AG04450 (cell line): ENCODE measurements around the gene GTF2H4. TPM values are rescaled to one million over a fixed set of nuclear protein-coding genes. Genes with fewer than 3 reads are reported as not detected.

Source experiments
- CTCF ChIA-PET: fragments of 300-600, 350-600 bp; formaldehyde crosslinking; extraction: SDS; loops from one replicate; lab custom pipeline; 2022; ENCODE audit warnings: antibody characterized with exemption, inconsistent platforms; lab: Charles Lee
- POLR2A ChIA-PET: fragments of 350-600 bp; formaldehyde crosslinking; extraction: SDS; loops from one replicate; lab custom pipeline; 2021; ENCODE audit warnings: antibody characterized with exemption, inconsistent platforms; lab: Yijun Ruan, JAX
- DNase-seq: peaks from one replicate; pipeline ENCODE4 v3.0.0-alpha.2; 2011; ENCODE audit warnings: low read depth, low spot score
- H3K27ac ChIP-seq: one replicate; pipeline ENCODE4 v1.5.1; 2012; ENCODE audit warnings: low read depth, low read length, control low read depth
- H3K27me3 ChIP-seq: one replicate; pipeline ENCODE4 v1.6.0; 2012; ENCODE audit warnings: low read length; ENCODE audit not compliant: control insufficient read depth, insufficient read depth
- H3K4me3 ChIP-seq: 2 replicates; pipeline ENCODE4 v1.5.1; 2011; ENCODE audit warnings: mild to moderate bottlenecking, low read depth, low read length, control low read depth
- H3K9me3 ChIP-seq: 2 replicates; pipeline ENCODE4 v1.5.1; 2012; ENCODE audit warnings: low read length; ENCODE audit not compliant: control insufficient read depth, insufficient read depth
- CTCF ChIP-seq: IDR thresholded peaks from 2 replicates; pipeline ENCODE4 v1.5.1; 2011; ENCODE audit warnings: low read depth, low read length, control low read depth, inconsistent platforms
- polyA plus RNA-seq: library from polyadenylated mRNA; depleted of rRNA; stranded (reverse); fragments of >200 nt; gene quantifications from 2 replicates; pipeline ENCODE4 v1.2.3, GENCODE V29; 2011

The GTF2H4 gene
- polyA plus RNA-seq, 1 experiment, result 31.9 TPM

GRCh38 chr6:30955367-30956042 is 47.5 kb downstream of the GTF2H4 start:
- ChIA-PET POLR2A (interaction anchor here (0.6 kb wide), 1 partner anchor 37 kb away, joined by 3 read pairs; no protein-coding TSS in a partner anchor), CTCF (interaction anchor here (0.8 to 1.6 kb wide), 5 partner anchors 13 to 132 kb away, joined by 3 to 6 read pairs (median 4); no protein-coding TSS in a partner anchor)
- Histone ChIP-seq H3K4me3 (peak overlapping the region; percentile 43), H3K27me3 (peaks cover 43% of the 10 kb centered on the region), H3K27ac (no peak overlapping the region), H3K9me3 (no peaks in the 10 kb centered on the region)
- no peak for DNase-seq
- TF ChIP-seq CTCF, result no peak

- no peak for TF ChIP-seq CTCF
- ChIA-PET CTCF (interaction anchor here (1.2 kb wide), 2 partner anchors 15 to 130 kb away, joined by 4 to 5 read pairs; no protein-coding TSS in a partner anchor), POLR2A (no interaction called here)
- DNase-seq, result no peak
- Histone ChIP-seq H3K27ac (no peak overlapping the region), H3K27me3 (peaks cover 33% of the 10 kb centered on the region), H3K4me3 (no peak overlapping the region), H3K9me3 (no peaks in the 10 kb centered on the region)
These were observed 49.7 kb downstream of the GTF2H4 start for GRCh38 chr6:30957716-30958115.

GRCh38 chr6:30960907-30961673 is 53.1 kb downstream of the GTF2H4 start:
- ChIA-PET CTCF (interaction anchor here (1.2 to 2.1 kb wide), 4 partner anchors 18 to 126 kb away, joined by 3 to 9 read pairs (median 5); no protein-coding TSS in a partner anchor), POLR2A (no interaction called here)
- H3K4me3 ChIP-seq, result no peak overlapping the region
- no peak overlapping the region for H3K27ac ChIP-seq
- H3K27me3 ChIP-seq, result peaks cover 30% of the 10 kb centered on the region
- no peaks in the 10 kb centered on the region for H3K9me3 ChIP-seq
- TF ChIP-seq CTCF, result no peak
- no peak for DNase-seq

- DNase-seq, result no peak
- Histone ChIP-seq H3K27me3 (peaks cover 33% of the 10 kb centered on the region), H3K4me3 (no peak overlapping the region), H3K9me3 (no peaks in the 10 kb centered on the region), H3K27ac (no peak overlapping the region)
- ChIA-PET POLR2A (no interaction called here), CTCF (no interaction called here)
- no peak for TF ChIP-seq CTCF
These were observed 54.7 kb downstream of the GTF2H4 start for GRCh38 chr6:30962716-30963115.

- DNase-seq, result no peak
- no peak overlapping the region for H3K4me3 ChIP-seq
- no peak overlapping the region for H3K27ac ChIP-seq
- ChIA-PET CTCF (no interaction called here), POLR2A (no interaction called here)
- peaks cover 33% of the 10 kb centered on the region for H3K27me3 ChIP-seq
- no peak for TF ChIP-seq CTCF
- no peaks in the 10 kb centered on the region for H3K9me3 ChIP-seq
These were observed 55.6 kb downstream of the GTF2H4 start for GRCh38 chr6:30963641-30964040.
